GM21447 (cell line): ENCODE results near the gene FBXO46.
"Not testable (repeated sequence)": the region's sequence is repeated elsewhere in the genome, so short reads cannot be mapped to it uniquely, and the experiment has no call there.

Experiments used
- ATAC-seq: cut with Tn5 transposase; IDR thresholded peaks from one replicate; pipeline ENCODE4 v1.9.1; 2021; ENCODE audit not compliant: unreplicated experiment

Gene FBXO46

GRCh38 chr19:45687599-45687998 lies 43.1 kb downstream of the FBXO46 start:
- no peak for ATAC-seq

- not testable (repeated sequence) for ATAC-seq
These were observed 45.7 kb downstream of the FBXO46 start for GRCh38 chr19:45685045-45685444.

- no peak for ATAC-seq
These were observed 47.8 kb downstream of the FBXO46 start for GRCh38 chr19:45682908-45683307.

- ATAC-seq = no peak
These were observed 48.6 kb downstream of the FBXO46 start for GRCh38 chr19:45682117-45682516.

GRCh38 chr19:45681391-45682015 lies 49.2 kb downstream of the FBXO46 start:
- peak; percentile 54 for ATAC-seq

- ATAC-seq = peak; percentile 61
These were observed 53.1 kb downstream of the FBXO46 start for GRCh38 chr19:45677351-45678230.

GRCh38 chr19:45676851-45677263 lies 53.8 kb downstream of the FBXO46 start:
- no peak for ATAC-seq

GRCh38 chr19:45674946-45675345 lies 55.8 kb downstream of the FBXO46 start:
- no peak for ATAC-seq

- peak; percentile 50 for ATAC-seq
These were observed 59.8 kb downstream of the FBXO46 start for GRCh38 chr19:45670670-45671453.

GRCh38 chr19:45668342-45668871 lies 62.3 kb downstream of the FBXO46 start:
- no peak for ATAC-seq

GRCh38 chr19:45667620-45668341 lies 62.9 kb downstream of the FBXO46 start, which contains the start of gene GIPR:
TSS of gene GIPR (plus strand) at chr19:45668221. CDS start at chr19:45669521, 1,300 bp downstream.
- ATAC-seq = no peak

GRCh38 chr19:45664575-45664974 lies 66.1 kb downstream of the FBXO46 start:
- no peak for ATAC-seq

- no peak for ATAC-seq
These were observed 66.9 kb downstream of the FBXO46 start for GRCh38 chr19:45663800-45664199.

GRCh38 chr19:45660636-45661035 lies 70.1 kb downstream of the FBXO46 start:
- ATAC-seq = no peak
